Inflammatory macrophage treated with lipopolysaccharide for 1 hour (primary cell): Measurements from ENCODE around the gene SELENOW.

Experiments used
- DNase-seq, 2 donors: peaks; one replicate each; pipeline ENCODE4 v3.0.0-alpha.2; 2020 to 2022

Gene SELENOW

DNA sequence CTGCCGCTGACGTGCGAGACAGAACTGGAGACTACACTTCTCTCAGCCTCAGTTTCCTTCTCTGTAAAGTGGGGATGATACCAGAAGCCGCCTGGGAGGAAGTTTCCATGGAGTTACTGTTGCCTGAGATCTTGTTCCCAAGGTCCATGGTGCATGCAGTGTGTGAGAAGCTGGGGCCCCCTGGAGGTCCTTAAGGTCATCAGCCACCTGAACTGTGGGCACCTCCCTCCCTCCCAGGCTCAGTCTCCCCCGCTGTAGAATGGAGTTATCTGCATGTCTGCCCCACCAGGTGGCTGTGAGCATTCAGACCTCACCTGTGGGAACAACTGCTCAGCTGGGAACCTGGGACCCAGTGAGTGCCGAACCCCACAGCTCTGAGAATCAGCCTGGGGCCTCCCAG, 45.9 kb downstream of the SELENOW start:
- DNase-seq, result no peak

DNA sequence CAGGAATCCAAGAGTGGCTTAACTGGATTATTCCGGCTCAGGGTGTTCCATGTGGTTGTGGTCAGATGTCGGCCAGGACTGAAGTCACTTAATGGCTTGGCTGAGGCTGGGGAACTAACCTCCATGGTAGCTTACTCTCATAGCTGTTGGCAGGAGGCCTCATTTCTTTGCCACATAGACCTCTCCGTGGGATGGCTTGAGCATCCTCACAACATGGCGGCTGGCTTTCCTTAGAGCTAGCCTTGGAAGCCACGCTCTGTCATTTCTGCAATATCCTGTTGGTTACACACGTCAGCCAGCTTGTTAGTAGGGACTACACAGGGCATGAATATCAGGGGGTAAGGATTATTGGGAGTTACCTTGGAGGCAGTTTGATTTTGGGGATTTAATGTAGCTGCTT, 48.3 kb downstream of the SELENOW start:
- no peak for DNase-seq

DNA sequence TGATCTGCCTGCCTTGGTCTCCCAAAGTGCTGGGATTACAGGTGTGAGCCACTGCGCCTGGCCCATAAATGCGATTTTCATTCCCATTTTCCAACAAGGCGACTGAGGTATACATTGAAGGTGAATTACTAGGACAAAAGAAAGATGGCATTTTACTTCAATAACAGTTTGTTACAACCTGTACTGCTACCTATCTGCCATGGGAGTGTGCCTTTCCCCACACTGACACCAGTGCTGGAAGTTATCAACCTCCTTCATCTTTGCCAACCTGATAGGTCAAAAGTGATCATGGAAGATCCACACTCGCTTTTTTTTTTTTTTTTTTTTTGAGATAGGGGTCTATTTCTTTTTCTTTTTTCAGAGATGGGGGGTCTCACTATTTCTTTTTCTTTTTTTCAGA, 54.2 kb downstream of the SELENOW start:
- no peak for DNase-seq
